ENCODE measurements around the gene PDCL3.

PDCL3 gene

DNA sequence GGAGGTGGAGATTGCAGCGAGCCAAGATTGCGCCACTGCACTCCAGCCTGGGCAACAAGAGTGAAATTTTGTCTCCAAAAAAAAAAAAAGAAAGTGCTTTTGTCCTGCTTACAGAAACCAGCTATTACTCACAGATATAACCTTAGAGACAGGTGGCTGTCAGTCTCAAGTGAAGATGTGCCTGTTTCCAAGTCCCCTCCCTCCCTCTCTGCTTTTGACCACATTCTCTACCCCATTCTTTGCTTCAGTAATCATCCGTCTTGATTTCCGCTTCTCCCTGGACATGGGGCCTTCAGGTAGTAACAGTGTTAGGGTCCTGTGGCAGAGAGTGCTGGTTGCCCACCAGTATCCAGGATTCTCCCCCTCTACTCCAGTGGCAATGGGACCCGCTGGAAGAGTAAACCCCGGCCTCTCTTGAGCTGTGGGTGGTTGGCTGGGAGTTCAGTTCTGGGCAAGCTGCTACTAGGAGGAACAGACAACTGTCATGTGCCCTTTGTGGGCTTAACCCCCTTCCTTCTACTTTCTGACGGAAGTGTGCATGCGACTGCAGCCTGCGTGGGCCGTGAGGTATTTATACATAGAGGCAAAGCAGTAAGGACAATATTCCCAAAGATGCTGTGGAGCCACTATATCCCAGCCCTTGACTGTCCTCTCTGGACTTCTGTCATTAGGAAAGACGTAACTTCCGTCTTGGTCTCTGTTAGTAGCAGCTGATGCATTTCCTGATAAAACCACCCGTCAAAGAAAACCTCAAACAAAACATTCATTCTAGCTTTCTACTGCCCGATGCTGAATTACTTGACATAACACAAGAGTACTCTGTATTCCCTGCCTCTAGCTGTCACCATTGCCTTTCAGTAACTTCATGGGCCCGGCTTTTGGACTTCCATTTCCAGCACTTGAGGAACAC, 17.8 kb downstream of the PDCL3 start:
- no peak overlapping the region for H2AK5ac ChIP-seq (ENCODE audit: low read depth, low read length)
- H3K27me3 ChIP-seq (ENCODE audit: control insufficient read depth in 3 of 3, insufficient read depth in 3 of 3, low read depth in 1 of 3, low read length in 3 of 3) = no peaks in the 10 kb centered on the region
- no peak overlapping the region for H3K4ac ChIP-seq (ENCODE audit: low read length)
- no peak overlapping the region for H3K4me2 ChIP-seq (ENCODE audit: insufficient read depth, low read length, poor library complexity, severe bottlenecking)
- no peak overlapping the region for H3K14ac ChIP-seq (ENCODE audit: low read length)
- H2BK120ac ChIP-seq (ENCODE audit: low read depth, low read length) = no peak overlapping the region
- no peaks in the 10 kb centered on the region for H3K4me1 ChIP-seq (ENCODE audit: control insufficient read depth in 2 of 2, insufficient read depth in 1 of 2, low read depth in 1 of 2, low read length in 2 of 2)
- no peak for DNase-seq (ENCODE audit: low spot score)
- H2BK12ac ChIP-seq (ENCODE audit: low read length) = no peak overlapping the region
- H3K79me1 ChIP-seq (ENCODE audit: low read depth, low read length) = no peaks in the 10 kb centered on the region
- H3K9ac ChIP-seq (ENCODE audit: low read depth, low read length, poor library complexity) = no peak overlapping the region
- peaks cover 0 to 25% of the 10 kb centered on the region in 2 donors for H3K36me3 ChIP-seq (replicated peaks in 1 of 2; ENCODE audit: control insufficient read depth in 2 of 2, insufficient read depth in 2 of 2, low read length in 2 of 2)
- no peak overlapping the region for H2BK5ac ChIP-seq (ENCODE audit: low read length)
- H4K91ac ChIP-seq (ENCODE audit: low read depth, low read length, poor library complexity) = no peak overlapping the region
- no peak overlapping the region for H4K8ac ChIP-seq (ENCODE audit: low read depth, low read length)
- WGBS, 2 donors (ENCODE audit: extremely low coverage in 2 of 2, insufficient read length in 2 of 2, insufficient replicate concordance in 1 of 2) = no CpG with 5 or more reads among the region's 15 CpGs
- no peak overlapping the region for H2BK15ac ChIP-seq (ENCODE audit: low read length)
- H2AFZ ChIP-seq (ENCODE audit: low read length) = no peak overlapping the region
- no peak overlapping the region for H3K27ac ChIP-seq (replicated peaks; ENCODE audit: low read length)
- H3K23ac ChIP-seq (ENCODE audit: low read depth, low read length, poor library complexity) = no peak overlapping the region
- H3K9me3 ChIP-seq (replicated peaks in 1 of 2; ENCODE audit: control insufficient read depth in 2 of 2, insufficient read depth in 1 of 2, low read depth in 1 of 2, low read length in 2 of 2) = peaks cover 0 to 3% of the 10 kb centered on the region in 2 donors
- H3K4me3 ChIP-seq (ENCODE audit: low read length in 2 of 2) = no peak overlapping the region
- no peak overlapping the region for H3K18ac ChIP-seq (ENCODE audit: low read length)

DNA sequence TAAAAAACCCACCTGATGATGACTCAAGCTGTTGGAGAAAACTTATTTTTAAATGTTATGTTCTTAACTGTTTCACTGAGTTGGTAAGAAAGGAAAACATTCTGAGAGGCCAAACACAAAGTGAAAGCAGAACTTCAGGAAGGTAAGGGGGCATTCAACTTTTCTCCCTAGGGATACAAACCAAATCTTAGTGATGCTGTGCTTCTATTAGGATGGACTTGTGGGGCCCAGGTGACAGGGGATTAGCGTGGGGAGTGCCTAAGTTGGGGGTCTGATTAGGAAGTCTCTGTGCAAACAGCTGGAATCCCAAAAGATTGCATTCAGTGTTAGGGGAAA, 18.5 kb downstream of the PDCL3 start:
- H2BK12ac ChIP-seq (ENCODE audit: low read length) = no peak overlapping the region

DNA sequence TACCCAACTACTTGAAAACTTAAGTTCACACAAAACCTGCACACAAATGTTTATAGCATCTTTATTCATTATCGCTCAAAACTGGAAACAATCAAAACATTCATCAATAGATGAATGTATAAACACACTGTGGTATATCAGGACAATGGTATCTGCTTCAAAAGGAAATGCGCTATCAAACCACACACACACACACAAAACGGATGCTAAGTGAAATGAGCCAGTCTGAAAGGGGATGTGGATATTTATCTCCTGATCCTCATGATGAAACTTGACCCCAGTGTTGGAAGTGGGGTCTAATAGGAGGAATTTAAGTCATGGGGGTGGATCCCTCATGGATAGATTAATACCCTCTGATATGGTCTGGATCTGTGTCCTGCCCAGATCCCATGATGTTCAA, 22.0 kb downstream of the PDCL3 start:
- DNase-seq (ENCODE audit: low spot score) = no peak
- no peak overlapping the region for H3K4ac ChIP-seq (ENCODE audit: low read length)
- H3K79me1 ChIP-seq (ENCODE audit: low read depth, low read length) = no peaks in the 10 kb centered on the region
- no peak overlapping the region for H2BK120ac ChIP-seq (ENCODE audit: low read depth, low read length)
- H3K9ac ChIP-seq (ENCODE audit: low read depth, low read length, poor library complexity) = no peak overlapping the region
- no peak overlapping the region for H3K14ac ChIP-seq (ENCODE audit: low read length)
- no peak overlapping the region for H4K91ac ChIP-seq (ENCODE audit: low read depth, low read length, poor library complexity)
- no peak overlapping the region for H2BK5ac ChIP-seq (ENCODE audit: low read length)
- no peak overlapping the region for H2AK5ac ChIP-seq (ENCODE audit: low read depth, low read length)
- no peak overlapping the region for H2BK15ac ChIP-seq (ENCODE audit: low read length)
- peaks cover 0 to 3% of the 10 kb centered on the region in 2 donors for H3K9me3 ChIP-seq (replicated peaks in 1 of 2; ENCODE audit: control insufficient read depth in 2 of 2, insufficient read depth in 1 of 2, low read depth in 1 of 2, low read length in 2 of 2)
- no peak overlapping the region for H3K27ac ChIP-seq (replicated peaks; ENCODE audit: low read length)
- no peaks in the 10 kb centered on the region for H3K27me3 ChIP-seq (ENCODE audit: control insufficient read depth in 3 of 3, insufficient read depth in 3 of 3, low read depth in 1 of 3, low read length in 3 of 3)
- H2BK12ac ChIP-seq (ENCODE audit: low read length) = no peak overlapping the region
- no peak overlapping the region for H2AFZ ChIP-seq (ENCODE audit: low read length)
- no peaks in the 10 kb centered on the region for H3K36me3 ChIP-seq (replicated peaks in 1 of 2; ENCODE audit: control insufficient read depth in 2 of 2, insufficient read depth in 2 of 2, low read length in 2 of 2)
- H3K4me2 ChIP-seq (ENCODE audit: insufficient read depth, low read length, poor library complexity, severe bottlenecking) = no peak overlapping the region
- no peak overlapping the region for H3K23ac ChIP-seq (ENCODE audit: low read depth, low read length, poor library complexity)
- WGBS, 2 donors (ENCODE audit: extremely low coverage in 2 of 2, insufficient read length in 2 of 2, insufficient replicate concordance in 1 of 2) = no CpG with 5 or more reads among the region's 3 CpGs
- no peak overlapping the region for H3K4me3 ChIP-seq (ENCODE audit: low read length in 2 of 2)
- no peaks in the 10 kb centered on the region for H3K4me1 ChIP-seq (ENCODE audit: control insufficient read depth in 2 of 2, insufficient read depth in 1 of 2, low read depth in 1 of 2, low read length in 2 of 2)
- H3K18ac ChIP-seq (ENCODE audit: low read length) = no peak overlapping the region
- H4K8ac ChIP-seq (ENCODE audit: low read depth, low read length) = no peak overlapping the region

More for the DNA sequence above, 18.5 kb downstream of the PDCL3 start:
- Histone ChIP-seq H3K4me2 (ENCODE audit: insufficient read depth, low read length, poor library complexity, severe bottlenecking) (no peak overlapping the region), H2AK5ac (ENCODE audit: low read depth, low read length) (no peak overlapping the region), H3K27ac (replicated peaks; ENCODE audit: low read length) (no peak overlapping the region), H2BK15ac (ENCODE audit: low read length) (no peak overlapping the region), H4K8ac (ENCODE audit: low read depth, low read length) (no peak overlapping the region), H2AFZ (ENCODE audit: low read length) (no peak overlapping the region), H4K91ac (ENCODE audit: low read depth, low read length, poor library complexity) (no peak overlapping the region), H3K4ac (ENCODE audit: low read length) (no peak overlapping the region), H3K23ac (ENCODE audit: low read depth, low read length, poor library complexity) (no peak overlapping the region), H3K36me3 (replicated peaks in 1 of 2; ENCODE audit: control insufficient read depth in 2 of 2, insufficient read depth in 2 of 2, low read length in 2 of 2) (peaks cover 0 to 19% of the 10 kb centered on the region in 2 donors), H3K4me1 (ENCODE audit: control insufficient read depth in 2 of 2, insufficient read depth in 1 of 2, low read depth in 1 of 2, low read length in 2 of 2) (no peaks in the 10 kb centered on the region), H3K4me3 (ENCODE audit: low read length in 2 of 2) (no peak overlapping the region), H3K9ac (ENCODE audit: low read depth, low read length, poor library complexity) (no peak overlapping the region), H3K79me1 (ENCODE audit: low read depth, low read length) (no peaks in the 10 kb centered on the region), H3K18ac (ENCODE audit: low read length) (no peak overlapping the region), H2BK120ac (ENCODE audit: low read depth, low read length) (no peak overlapping the region), H3K27me3 (ENCODE audit: control insufficient read depth in 3 of 3, insufficient read depth in 3 of 3, low read depth in 1 of 3, low read length in 3 of 3) (no peaks in the 10 kb centered on the region), H3K9me3 (replicated peaks in 1 of 2; ENCODE audit: control insufficient read depth in 2 of 2, insufficient read depth in 1 of 2, low read depth in 1 of 2, low read length in 2 of 2) (peaks cover 0 to 3% of the 10 kb centered on the region in 2 donors), H2BK5ac (ENCODE audit: low read length) (no peak overlapping the region), H3K14ac (ENCODE audit: low read length) (no peak overlapping the region)
- DNase-seq (ENCODE audit: low spot score) = no peak
- no CpG with 5 or more reads among the region's 1 CpG for WGBS, 2 donors (ENCODE audit: extremely low coverage in 2 of 2, insufficient read length in 2 of 2, insufficient replicate concordance in 1 of 2)

DNA sequence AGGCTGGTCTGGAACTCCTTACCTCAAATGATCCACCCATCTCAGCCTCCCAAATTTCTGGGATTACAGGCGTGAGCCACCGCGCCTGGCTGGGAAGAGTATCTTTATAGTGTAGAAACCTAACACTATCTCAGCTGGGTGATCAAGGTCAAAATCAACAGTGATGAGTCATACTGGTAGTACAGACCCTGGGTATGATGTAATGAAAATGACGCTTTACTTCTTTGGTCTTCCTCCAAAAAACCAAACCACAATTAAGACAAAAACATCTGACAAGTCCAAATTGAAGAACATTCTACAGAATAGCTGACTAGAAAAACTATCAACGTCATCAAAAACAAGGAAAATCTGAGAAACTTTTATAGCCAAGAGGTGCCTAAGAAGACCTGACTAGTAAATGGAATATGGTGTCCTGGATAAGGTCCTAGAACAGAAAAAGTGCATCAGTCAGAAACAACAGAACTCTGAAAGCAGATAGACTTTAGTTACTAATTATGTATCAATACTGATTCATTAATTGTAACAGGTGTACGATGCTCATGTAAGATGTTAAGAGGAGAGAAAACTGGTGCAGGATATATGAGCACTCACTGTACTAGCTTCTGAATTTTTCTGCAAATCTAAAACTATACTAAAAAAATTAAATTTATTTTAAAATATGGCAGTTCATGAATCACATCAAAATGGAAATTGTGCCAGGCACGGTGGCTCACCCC, 25.4 kb downstream of the PDCL3 start:
- Histone ChIP-seq H3K79me1 (ENCODE audit: low read depth, low read length) (no peaks in the 10 kb centered on the region), H3K4me2 (ENCODE audit: insufficient read depth, low read length, poor library complexity, severe bottlenecking) (no peak overlapping the region), H2AK5ac (ENCODE audit: low read depth, low read length) (no peak overlapping the region), H3K4me1 (ENCODE audit: control insufficient read depth in 2 of 2, insufficient read depth in 1 of 2, low read depth in 1 of 2, low read length in 2 of 2) (no peaks in the 10 kb centered on the region), H3K27me3 (ENCODE audit: control insufficient read depth in 3 of 3, insufficient read depth in 3 of 3, low read depth in 1 of 3, low read length in 3 of 3) (peaks cover 0 to 2% (median 0%) of the 10 kb centered on the region in 3 experiments), H3K4me3 (ENCODE audit: low read length in 2 of 2) (no peak overlapping the region), H3K27ac (replicated peaks; ENCODE audit: low read length) (no peak overlapping the region), H2BK15ac (ENCODE audit: low read length) (no peak overlapping the region), H3K4ac (ENCODE audit: low read length) (no peak overlapping the region), H3K9ac (ENCODE audit: low read depth, low read length, poor library complexity) (no peak overlapping the region), H4K91ac (ENCODE audit: low read depth, low read length, poor library complexity) (no peak overlapping the region), H2AFZ (ENCODE audit: low read length) (no peak overlapping the region), H3K23ac (ENCODE audit: low read depth, low read length, poor library complexity) (no peak overlapping the region), H2BK120ac (ENCODE audit: low read depth, low read length) (no peak overlapping the region), H3K14ac (ENCODE audit: low read length) (no peak overlapping the region), H3K9me3 (replicated peaks in 1 of 2; ENCODE audit: control insufficient read depth in 2 of 2, insufficient read depth in 1 of 2, low read depth in 1 of 2, low read length in 2 of 2) (peaks cover 0 to 3% of the 10 kb centered on the region in 2 donors), H3K36me3 (replicated peaks in 1 of 2; ENCODE audit: control insufficient read depth in 2 of 2, insufficient read depth in 2 of 2, low read length in 2 of 2) (no peaks in the 10 kb centered on the region), H3K18ac (ENCODE audit: low read length) (no peak overlapping the region), H4K8ac (ENCODE audit: low read depth, low read length) (no peak overlapping the region), H2BK5ac (ENCODE audit: low read length) (no peak overlapping the region), H2BK12ac (ENCODE audit: low read length) (no peak overlapping the region)
- no CpG with 5 or more reads among the region's 7 CpGs for WGBS, 2 donors (ENCODE audit: extremely low coverage in 2 of 2, insufficient read length in 2 of 2, insufficient replicate concordance in 1 of 2)
- DNase-seq (ENCODE audit: low spot score) = no peak

Data from neuronal stem cell (in vitro differentiated cells).